NCI-H1694 treated with DMSO at 0.1 percent for 48 hours (cell line): ENCODE measurements around the gene ADAM23.
A peak's percentile ranks its signal among the peaks of the same experiment; 100 is the strongest.
"Not testable (repeated sequence)": the region's sequence is repeated elsewhere in the genome, so short reads cannot be mapped to it uniquely, and the experiment has no call there.

Source experiments
- DNase-seq: peaks from one replicate; lab custom pipeline; 2025; lab: John Stamatoyannopoulos, UW

The ADAM23 gene, protein sequence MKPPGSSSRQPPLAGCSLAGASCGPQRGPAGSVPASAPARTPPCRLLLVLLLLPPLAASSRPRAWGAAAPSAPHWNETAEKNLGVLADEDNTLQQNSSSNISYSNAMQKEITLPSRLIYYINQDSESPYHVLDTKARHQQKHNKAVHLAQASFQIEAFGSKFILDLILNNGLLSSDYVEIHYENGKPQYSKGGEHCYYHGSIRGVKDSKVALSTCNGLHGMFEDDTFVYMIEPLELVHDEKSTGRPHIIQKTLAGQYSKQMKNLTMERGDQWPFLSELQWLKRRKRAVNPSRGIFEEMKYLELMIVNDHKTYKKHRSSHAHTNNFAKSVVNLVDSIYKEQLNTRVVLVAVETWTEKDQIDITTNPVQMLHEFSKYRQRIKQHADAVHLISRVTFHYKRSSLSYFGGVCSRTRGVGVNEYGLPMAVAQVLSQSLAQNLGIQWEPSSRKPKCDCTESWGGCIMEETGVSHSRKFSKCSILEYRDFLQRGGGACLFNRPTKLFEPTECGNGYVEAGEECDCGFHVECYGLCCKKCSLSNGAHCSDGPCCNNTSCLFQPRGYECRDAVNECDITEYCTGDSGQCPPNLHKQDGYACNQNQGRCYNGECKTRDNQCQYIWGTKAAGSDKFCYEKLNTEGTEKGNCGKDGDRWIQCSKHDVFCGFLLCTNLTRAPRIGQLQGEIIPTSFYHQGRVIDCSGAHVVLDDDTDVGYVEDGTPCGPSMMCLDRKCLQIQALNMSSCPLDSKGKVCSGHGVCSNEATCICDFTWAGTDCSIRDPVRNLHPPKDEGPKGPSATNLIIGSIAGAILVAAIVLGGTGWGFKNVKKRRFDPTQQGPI

DNA sequence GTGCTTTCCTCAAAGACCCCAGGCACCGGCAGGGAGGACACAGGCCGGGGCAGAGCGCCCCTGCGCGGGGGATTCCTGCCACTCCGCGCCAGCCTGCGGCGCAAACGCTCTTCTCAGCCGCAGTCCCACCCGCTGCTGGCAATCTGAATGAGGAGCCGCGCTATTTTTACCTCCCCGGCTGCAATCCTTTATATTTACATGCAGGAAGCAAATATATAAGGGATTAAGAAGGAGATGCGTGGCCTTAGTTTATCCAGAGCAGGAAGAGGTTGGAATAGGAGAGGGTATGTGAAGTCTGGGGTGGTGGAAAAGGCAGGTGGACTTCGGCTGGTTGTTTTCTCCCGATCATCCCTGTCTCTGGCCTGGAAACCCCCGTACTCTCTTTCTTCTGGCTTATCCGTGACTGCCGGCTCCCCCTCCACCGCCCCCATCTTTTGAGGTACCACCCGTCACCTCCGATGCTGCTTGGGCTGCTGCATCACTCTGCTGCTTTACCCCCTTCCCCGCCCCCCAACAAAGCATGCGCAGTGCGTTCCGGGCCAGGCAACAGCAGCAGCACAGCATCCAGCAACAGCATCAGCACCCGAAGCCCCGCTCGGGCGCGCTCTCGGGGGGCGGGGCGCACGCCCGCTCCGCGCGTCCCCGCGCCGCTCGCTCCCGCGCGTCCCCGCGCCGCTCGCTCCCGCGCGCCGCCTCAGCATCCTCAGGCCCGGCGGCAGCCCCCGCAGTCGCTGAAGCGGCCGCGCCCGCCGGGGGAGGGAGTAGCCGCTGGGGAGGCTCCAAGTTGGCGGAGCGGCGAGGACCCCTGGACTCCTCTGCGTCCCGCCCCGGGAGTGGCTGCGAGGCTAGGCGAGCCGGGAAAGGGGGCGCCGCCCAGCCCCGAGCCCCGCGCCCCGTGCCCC lies at the start of gene ADAM23:
Gene ADAM23, plus strand, starts transcription at position 700 of the 902 bp plus-strand sequence. CDS start 335 bp downstream, outside the sequence.
- DNase-seq, result peak; percentile 81

DNA sequence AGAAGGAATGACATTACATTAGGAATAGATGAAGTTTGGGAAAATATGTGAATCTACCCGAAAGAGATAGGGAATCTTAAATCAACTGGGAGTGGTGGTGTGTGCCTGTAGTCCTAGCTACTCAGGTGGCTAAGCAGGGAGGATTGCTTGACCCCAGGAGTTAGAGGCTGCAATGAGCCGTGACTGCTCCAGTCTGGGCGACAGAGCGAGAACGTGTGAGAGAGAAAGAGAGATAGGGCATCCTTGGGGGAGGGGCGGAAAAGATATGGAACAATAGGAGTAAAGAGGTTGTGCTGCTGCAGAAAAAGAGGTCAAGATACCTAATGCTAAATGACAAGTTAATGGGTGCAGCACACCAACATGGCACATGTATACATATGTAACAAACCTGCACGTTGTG lies 47.1 kb upstream of the ADAM23 start:
- no peak for DNase-seq

DNA sequence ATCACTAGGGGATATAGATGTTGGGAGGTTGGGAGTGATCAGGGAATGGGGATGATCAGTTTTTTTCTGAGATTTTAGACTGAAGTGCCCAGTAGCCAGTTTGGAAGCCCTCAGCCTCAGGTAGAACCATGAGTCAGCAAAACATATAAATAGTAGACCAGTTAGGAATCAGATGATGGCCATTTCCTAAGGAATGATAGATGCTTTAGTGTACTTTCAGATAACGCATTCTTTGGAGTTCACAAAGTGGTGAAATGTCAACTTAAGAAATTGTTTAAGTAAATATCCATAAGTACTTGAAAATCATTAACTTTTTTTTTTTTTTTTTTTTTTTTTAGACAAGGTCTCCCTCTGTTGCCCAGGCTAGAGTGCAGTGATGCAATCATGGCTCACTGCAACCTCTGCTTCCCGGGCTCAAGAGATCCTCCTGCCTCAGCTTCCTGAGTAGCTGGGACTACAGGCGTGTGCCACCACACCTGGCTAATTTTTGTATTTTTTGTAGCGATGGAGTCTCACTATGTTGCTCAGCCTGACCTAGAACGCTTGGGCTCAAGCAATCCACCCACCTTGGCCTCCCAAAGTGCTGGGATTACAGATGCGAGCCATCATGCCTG lies 40.3 kb upstream of the ADAM23 start:
- DNase-seq, result not testable (repeated sequence)

DNA sequence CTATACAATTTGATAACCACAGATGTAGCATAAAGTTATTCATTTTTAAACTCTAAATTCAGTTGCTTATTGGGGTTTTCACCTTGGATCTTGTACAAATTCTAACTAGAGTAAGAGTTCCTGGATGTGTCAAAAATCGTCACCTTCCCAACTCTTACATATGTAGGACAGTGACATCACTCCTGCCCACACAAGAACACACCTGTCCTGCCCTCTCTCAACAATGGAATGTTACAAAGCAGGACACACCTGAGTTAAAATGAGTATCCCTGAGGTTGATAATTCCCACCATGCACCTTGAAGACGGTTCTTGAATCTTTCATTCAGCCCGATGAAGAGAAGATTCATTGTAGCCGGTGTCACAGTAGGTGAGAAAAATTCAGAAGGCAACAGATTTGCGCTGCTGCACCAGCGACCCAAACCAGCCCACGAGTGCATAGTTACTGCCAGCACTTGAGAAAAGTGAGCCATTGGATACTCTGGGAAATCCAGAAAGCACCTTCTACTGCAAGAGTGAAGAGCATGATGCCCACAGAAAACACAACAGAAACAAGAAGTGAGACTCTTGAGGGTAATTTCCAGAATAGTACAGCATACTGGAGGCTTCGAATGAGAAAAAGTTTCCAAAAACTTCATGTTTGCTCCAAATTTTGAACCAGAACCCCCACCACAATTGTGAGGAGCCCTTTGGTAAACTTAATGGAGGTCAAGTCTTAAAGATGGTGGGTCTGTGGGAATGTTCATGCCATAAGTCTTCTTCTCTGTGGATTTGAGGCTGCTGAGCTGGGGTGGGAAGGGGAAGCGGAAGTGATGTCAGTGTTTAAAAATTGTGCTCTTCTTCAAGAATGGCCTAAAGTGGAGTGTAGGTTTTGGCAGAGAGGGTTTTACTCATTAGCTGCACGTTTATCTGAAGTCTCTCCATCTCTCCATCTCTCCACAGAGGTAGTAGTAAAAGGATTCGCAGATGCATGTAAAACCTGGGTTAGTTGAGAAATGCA lies 34.7 kb upstream of the ADAM23 start:
- no peak for DNase-seq

DNA sequence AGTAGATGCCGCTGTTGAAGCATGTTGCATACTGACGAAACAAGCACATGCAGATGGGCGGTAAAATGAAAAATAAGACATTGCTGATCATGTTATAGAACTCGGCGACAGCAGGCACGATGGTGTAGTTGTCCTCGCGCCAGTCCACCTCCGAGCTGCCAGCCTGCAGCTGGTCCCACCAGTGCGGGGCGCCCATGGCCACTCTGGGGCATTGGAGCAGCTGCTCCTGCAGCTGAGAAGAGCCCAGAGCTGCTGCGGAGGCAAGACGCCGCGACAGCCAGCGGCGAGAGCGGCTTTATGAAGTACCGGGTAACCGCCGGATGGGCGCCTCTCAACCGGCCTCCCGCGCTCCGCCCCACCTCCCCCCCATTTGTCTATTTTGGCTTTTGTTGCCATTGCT lies 32.6 kb upstream of the ADAM23 start:
- DNase-seq, result no peak

DNA sequence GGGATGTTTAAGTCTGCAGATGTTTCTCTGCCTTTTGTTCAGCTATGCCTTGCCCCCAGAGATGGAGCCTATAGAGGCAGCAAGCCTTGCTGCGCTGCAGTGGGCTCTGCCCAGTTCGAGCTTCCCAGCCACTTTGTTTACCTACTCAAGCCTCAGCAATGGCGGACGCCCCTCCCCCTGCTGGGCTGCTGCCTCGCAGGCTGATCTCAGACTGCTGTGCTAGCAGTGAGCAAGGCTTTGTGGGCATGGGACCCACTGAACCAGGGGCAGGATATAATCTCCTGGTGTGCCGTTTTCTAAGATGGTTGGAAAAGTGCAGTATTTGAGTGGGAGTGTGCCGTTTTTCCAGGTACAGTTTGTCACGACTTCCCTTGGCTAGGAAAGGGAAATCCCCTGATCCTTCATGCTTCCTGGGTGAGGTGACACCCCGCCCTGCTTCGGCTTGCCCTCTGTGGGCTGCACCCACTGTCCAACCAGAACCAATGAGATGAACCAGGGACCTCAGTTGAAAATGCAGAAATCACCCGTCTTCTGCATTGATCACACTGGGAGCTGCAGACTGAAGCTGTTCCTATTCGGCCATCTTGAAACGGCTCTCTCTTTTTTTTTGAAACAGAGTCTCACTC lies 27.6 kb upstream of the ADAM23 start:
- no peak for DNase-seq

DNA sequence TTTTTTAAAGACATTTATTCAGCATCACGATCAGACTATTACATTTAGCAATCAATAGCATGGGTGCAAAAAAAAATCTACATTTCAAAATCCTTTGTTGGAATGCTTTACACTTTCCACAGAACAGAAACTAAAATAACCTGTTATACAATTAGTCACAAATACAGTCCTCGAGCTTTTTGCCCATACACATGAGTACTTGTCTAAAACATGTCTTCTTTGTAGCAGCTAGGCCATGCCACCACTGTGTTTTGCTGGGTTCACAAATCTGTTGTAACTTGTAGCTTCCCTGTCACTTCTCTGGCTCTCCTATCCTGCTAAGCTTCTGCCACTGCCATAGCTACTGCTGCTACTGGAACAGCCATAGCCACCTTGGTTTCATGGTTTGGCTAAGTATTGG lies 24.4 kb upstream of the ADAM23 start:
- DNase-seq, result no peak

DNA sequence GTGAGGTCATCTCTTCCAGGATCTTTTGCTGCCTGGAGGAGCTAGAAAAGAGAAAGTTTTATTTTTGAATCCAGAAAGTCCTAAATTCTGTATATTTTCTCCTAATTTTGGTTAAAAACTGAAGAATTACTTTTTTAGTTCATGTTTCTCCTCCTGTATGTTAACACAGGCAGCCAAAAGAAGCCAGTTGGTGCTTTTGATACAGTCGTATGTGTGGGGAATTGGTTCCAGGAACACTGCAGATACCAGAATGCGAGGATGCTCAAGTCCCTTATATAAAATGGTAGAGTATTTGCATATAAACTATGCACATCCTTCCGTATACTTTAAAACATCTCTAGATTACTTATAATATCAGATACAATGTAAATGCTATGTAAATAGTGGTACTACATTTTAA lies 22.6 kb upstream of the ADAM23 start:
- no peak for DNase-seq

DNA sequence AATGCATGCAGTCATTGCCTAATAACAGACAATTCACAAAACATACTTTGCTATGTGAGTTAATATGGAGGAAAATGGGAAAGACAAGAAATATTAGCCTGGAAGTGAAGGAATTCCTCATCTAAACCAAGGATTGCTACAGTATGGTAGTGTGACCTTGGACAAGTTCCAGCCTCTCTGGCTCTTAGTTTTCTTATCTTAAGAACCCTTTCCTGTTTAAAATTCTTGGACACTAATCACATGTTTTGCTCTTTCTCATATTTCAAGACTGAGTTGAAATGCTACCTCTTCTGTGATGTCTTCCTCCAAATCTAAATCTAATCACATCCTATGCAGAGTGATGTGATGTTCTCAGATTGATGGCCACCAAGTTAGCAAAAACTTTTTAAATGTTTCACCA lies 20.8 kb upstream of the ADAM23 start:
- DNase-seq, result no peak

DNA sequence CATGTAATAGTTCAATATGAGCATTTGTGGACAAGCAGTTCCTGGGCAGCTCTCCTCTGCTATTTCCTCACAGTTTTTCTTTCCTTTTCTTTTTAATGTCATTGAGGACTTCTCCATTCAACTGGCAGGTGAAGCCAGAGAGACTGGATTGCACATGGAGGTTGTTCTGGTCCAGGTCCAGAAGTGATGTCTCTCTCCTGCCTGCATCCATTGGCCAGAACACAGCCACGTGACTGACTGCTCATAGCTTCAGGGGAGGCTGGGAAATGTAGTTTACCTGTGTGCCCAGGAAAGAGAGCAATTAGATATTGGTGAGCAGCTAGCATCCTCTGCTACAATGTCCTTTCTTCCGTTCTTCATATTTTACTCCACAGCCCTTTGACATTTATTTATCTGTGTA lies 20.2 kb upstream of the ADAM23 start:
- DNase-seq, result no peak

DNA sequence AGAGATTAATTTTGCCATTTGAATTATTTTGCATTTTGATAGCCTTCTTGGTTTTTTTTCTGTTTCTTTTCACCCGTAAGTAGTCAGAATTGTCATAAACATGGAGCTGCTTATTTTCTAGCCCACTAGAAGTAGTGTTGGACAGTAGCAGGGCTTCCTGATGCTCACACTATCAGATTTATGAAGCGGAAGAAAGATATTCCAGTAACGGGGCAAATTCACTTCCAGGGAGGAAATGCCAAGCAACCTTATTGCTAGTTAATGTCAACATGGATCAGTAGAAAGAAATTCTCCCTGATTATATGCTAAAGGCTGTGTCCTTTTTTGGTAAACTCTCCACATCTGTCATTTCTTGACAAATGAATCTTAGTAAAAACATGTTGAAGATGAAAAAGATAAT lies 19.2 kb upstream of the ADAM23 start:
- no peak for DNase-seq

DNA sequence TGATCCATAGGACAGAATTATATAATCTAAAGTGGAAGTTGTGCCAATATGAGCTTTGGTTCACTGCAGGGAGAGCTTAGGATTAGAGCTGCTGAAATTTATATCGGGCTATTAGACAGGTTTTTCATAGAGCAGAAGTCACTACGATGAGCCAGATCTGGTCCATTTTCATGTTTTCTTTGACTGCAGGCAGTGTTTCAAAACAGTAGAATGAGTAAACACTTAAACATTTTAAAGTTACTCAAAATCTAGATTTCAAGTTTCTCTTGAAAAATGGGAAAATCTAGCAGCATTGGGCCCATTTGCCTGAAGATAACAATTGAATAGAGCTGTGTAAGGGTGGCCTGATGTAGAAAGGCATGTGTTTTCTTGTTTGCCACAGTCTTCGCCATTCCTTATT lies 14.5 kb upstream of the ADAM23 start:
- DNase-seq, result no peak

DNA sequence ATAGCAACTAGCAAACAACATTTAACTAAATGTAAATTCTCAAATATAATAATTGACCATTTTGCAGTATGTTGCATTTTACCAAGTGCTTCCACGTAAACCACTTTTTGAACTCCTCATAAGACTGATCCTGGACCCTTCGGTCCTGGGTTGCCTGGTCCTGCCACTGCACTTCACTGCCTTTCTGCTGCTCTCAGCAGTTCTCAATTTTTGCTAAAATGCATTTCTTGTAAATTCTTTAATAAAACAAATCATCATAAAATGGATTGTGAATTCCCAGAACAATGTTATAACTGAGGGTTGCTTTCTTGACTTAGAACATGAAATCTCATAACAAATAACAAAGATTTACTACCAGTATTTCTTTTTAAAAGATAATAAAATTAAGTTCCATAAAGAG lies 12.9 kb upstream of the ADAM23 start:
- no peak for DNase-seq

DNA sequence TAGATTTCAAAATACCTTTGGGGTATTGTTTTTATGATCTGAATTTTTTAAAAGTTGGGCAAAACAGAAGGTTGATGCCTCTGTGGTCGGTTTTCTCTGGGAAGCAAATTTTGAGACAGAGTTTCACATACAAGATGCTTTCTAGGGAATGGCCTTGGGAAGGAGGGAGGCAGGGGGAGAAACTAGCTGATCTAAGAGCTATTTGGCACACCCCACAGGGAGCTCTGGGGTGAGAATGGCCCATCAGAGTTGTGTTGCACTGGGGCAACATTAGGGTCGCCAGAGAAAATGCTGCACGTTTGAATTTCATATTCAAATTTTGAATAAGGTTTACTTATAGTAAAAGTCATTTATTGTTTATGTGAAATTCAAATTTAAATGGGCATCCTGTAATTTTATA lies 11.9 kb upstream of the ADAM23 start:
- DNase-seq, result no peak

DNA sequence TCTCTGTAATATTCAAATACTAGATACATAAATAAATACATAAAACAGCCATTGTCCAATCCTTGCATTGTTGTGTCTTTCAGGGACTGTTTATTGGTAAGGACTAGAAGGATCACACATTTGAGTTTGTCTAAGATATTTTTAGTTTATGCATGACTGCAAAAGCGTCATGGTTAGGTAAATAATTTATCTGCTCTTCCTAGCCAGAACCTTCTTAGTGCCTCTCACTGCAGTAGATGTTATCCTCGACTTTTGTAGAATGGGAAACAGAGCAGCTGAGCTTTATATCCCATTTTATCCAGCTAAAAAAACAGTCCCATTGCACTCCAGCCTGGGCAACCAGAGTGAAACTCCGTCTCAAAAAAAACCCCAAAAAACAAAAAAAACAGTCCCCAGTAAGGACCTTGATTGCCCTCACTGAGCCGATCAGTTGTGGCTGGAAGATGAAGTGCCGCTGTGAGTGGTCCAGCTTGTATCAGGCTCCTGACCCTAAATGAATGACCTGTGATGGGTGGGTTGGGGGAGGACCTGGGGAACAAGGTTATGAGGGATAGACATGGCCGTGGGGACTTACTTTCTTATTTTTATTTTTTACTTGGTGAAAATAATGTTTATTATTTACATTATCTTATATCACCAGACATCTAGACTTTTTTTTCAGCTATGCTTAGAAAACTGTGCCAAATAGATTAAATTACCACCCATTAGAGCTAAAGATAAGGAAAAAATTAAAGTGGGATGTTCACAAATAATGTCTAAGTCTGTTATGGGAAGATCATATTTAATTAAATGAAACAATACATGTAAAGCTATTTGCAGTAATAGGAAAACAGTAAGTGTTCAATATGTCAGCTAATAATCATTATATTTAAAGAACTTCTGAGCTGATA lies 10.9 kb upstream of the ADAM23 start:
- DNase-seq, result no peak

DNA sequence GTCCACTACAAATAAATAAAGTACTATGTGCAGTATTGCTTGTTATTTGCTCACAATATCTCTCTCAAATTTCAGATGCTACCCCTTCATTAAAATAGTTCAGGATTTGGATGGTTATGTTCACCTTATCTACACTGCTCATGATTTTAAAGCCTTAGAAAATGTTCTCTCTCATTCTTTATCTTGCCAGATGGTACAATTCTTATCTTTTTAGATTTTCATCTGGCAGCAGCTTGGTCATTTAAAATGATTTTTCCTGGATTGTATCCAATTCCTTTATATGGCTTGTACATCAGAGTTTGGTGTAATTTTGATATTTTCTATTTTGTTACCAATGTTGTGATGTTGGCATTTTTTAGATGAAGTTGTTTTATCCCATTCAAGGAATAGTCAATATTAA lies 10.1 kb upstream of the ADAM23 start:
- no peak for DNase-seq

DNA sequence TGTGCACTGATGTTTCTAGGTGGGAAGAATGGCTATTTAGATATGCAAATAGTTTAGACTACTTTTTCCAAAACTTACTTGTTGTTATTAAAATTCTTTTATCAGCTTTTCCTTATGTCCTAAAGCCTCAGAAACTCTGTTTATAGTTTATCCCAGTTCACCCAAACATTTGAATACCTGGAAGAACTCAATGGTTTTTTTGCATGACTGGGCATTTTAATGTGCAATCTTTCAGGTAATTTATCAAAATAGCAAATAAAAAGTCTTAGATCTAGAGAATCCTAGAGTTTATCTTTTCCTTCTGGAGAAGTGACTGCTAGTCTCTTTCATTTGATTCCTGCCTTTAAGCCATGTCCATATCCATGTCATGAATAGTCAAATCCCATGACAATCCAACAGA lies 9.6 kb upstream of the ADAM23 start:
- no peak for DNase-seq

DNA sequence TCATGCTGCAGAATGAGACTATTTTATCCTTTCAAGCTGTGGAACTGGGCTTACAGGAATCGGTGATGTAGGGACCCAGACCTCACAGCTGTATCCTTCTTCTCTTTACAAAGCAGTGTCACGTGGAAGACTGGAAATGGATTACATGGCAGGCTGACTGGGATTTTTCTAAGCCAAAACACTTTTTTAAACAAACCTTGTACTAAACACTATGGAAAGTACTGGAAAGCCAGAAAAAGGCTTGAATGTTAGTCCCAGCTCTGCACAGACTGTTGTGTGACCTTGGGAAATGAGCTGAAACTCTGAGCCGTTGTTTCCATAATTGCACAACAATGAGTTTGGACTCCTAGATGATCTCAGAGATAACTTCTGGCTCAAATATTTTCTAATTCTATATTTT lies 7.6 kb upstream of the ADAM23 start:
- no peak for DNase-seq

DNA sequence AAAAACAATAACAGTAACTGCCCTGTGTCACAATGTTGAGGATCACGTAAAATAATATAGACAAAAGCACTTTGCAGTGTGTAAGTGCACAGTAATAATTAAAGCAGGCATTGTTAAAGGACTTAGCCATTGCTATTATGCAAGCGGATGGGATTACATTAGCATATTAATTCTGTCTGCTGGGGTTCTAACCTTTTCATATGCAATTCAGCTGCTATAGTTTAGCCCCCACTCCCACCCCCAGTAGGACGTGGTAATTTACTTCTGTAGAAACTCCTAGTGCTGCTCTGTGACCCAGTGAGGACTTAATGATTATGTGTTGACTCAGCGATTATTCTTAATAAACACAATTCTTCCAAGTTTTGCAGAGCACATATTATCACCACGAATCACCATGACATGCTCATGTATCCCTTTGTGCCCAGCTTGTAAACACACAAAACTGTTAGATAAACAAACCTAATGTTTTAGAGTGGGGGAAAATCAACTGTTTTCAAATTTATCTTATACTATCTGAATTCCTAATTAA lies 5.1 kb upstream of the ADAM23 start:
- no peak for DNase-seq
